IPS-15b (cell line): ENCODE measurements around the gene TRPV2.
A peak's percentile ranks its signal among the peaks of the same experiment; 100 is the strongest.
"Not testable (repeated sequence)": the region's sequence is repeated elsewhere in the genome, so short reads cannot be mapped to it uniquely, and the experiment has no call there.

Experiments
- H3K27me3 ChIP-seq: one replicate; pipeline ENCODE4 v1.6.1; 2013; ENCODE audit warnings: low read length; ENCODE audit not compliant: control insufficient read depth, insufficient read depth
- H3K36me3 ChIP-seq: one replicate; pipeline ENCODE4 v1.6.1; 2013; ENCODE audit warnings: low read length; ENCODE audit not compliant: control insufficient read depth, insufficient read depth
- H3K4me1 ChIP-seq: one replicate; pipeline ENCODE4 v1.6.1; 2013; ENCODE audit warnings: mild to moderate bottlenecking, low read length; ENCODE audit not compliant: control insufficient read depth, insufficient read depth
- H3K4me3 ChIP-seq: one replicate; pipeline ENCODE4 v1.5.1; 2013; ENCODE audit warnings: low read depth, low read length
- H3K9ac ChIP-seq: one replicate; pipeline ENCODE4 v1.6.1; 2013; ENCODE audit warnings: low read depth, mild to moderate bottlenecking, low read length
- H3K9me3 ChIP-seq: one replicate; pipeline ENCODE4 v1.6.1; 2013; ENCODE audit warnings: mild to moderate bottlenecking, low read length; ENCODE audit not compliant: control insufficient read depth, insufficient read depth

The TRPV2 gene

DNA sequence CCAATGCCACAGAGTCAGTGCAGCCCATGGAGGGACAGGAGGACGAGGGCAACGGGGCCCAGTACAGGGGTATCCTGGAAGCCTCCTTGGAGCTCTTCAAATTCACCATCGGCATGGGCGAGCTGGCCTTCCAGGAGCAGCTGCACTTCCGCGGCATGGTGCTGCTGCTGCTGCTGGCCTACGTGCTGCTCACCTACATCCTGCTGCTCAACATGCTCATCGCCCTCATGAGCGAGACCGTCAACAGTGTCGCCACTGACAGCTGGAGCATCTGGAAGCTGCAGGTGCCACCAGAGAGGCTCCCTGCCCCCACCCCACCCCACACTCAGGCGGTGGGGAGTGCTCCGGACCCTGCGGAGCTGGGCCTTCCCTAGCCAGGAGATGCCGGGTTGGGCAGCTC, 16.6 kb downstream of the TRPV2 start:
- no peak overlapping the region for H3K9ac ChIP-seq
- H3K9me3 ChIP-seq = no peaks in the 10 kb centered on the region
- H3K4me1 ChIP-seq = peaks cover 7% of the 10 kb centered on the region
- no peaks in the 10 kb centered on the region for H3K36me3 ChIP-seq
- no peak overlapping the region for H3K4me3 ChIP-seq
- no peaks in the 10 kb centered on the region for H3K27me3 ChIP-seq

DNA sequence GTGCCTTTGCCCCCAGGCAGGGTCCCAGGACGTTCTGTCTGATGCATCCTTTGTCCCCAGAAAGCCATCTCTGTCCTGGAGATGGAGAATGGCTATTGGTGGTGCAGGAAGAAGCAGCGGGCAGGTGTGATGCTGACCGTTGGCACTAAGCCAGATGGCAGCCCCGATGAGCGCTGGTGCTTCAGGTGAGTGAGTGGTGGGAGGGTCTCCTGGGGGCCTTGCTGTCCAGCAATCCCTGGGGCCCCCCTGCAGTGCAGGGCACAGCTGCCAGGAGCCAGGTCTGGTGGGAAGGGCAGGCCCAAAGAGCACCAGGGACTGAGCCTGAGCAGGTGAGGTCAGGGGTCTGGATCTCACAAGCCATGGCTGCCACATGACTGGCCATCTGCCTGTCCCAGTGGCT, 18.1 kb downstream of the TRPV2 start:
- Histone ChIP-seq H3K27me3 (no peaks in the 10 kb centered on the region), H3K4me3 (no peak overlapping the region), H3K36me3 (no peaks in the 10 kb centered on the region), H3K4me1 (peaks cover 11% of the 10 kb centered on the region), H3K9me3 (no peaks in the 10 kb centered on the region), H3K9ac (no peak overlapping the region)

DNA sequence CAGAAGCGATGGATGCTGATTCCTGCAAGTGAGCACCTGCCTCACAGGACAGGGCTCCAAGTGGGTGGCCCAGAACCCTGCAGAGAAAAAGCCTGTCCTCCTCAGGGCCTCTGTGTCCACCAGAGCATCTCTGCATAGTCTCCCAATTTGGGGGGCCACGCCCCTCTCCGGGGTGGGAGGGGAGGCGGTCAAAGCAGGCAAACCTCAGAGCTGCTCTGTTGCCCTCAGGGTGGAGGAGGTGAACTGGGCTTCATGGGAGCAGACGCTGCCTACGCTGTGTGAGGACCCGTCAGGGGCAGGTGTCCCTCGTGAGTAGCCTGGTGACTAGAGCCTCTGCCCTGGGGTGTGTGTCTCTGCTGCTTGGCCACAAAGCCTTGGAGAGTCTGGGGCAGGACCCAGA, 19.3 kb downstream of the TRPV2 start:
- peaks cover 11% of the 10 kb centered on the region for H3K4me1 ChIP-seq
- peak overlapping the region; percentile 47 for H3K9ac ChIP-seq
- H3K36me3 ChIP-seq = peaks cover 5% of the 10 kb centered on the region
- no peaks in the 10 kb centered on the region for H3K9me3 ChIP-seq
- no peak overlapping the region for H3K4me3 ChIP-seq
- H3K27me3 ChIP-seq = no peaks in the 10 kb centered on the region

DNA sequence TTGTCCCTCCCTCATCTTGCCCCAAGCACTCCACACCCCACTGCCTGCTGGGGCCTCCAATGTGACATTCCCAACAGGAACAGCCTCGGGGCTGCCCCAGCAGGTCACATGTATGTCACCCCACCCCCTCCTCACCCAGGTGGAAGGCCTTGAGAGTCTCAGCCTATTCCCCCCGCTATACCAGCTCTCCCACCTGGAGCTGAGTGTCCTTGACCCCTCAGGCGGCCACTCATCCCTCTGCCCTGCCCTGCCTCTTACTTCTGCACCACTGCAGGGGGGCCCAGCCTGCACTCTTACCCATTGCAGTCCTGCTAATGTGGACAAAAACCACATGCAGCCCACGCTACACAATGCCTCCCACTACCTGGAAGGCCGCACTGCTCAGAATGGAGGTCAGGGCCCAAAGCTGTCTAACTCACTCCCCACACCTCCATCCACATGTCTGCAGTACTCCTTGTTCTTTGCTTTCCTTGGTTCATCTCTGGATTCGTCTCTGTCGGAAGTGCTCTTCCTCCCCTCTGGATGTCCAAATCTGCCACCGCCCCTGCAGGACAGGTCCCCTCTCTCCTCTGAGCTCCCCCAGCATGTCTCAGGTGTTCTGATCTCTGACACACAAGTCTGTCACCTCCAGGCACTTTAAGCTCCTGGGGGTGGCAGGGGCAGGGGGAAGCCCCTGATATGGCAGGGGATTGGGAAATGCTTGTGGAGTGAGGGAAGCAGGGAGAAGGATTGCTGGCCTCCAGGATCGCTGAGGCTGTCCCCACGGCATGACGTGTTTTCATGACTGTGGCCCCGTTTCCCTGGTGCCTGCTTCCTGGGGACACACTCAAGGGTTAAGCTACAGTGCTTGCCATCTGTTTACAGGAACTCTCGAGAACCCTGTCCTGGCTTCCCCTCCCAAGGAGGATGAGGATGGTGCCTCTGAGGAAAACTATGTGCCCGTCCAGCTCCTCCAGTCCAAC, 20.8 kb downstream of the TRPV2 start:
- Histone ChIP-seq H3K9ac (no peak overlapping the region), H3K4me3 (no peak overlapping the region), H3K4me1 (peaks cover 20% of the 10 kb centered on the region), H3K27me3 (no peaks in the 10 kb centered on the region), H3K9me3 (no peaks in the 10 kb centered on the region), H3K36me3 (peaks cover 20% of the 10 kb centered on the region)

DNA sequence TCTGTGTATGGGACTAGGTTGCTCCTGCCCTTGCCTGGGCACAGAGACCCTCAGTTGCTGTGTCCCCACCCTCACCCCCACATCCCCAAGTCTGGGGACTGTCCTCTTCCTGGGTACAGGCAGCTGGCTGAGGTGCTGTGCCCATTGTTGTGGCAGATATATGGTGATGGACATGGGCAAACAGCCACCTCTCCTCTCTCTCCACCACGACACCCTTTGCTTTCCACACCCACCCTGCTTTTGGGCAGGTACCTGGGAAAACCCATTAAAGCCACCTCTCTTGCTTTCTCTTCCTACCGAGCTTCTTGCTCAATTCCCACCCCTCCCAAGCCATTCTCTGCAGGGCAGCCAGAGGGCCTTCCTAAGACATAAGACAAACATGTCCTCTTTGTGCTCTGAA, 21.7 kb downstream of the TRPV2 start:
- H3K9me3 ChIP-seq = no peaks in the 10 kb centered on the region
- peaks cover 29% of the 10 kb centered on the region for H3K36me3 ChIP-seq
- H3K4me3 ChIP-seq = no peak overlapping the region
- peaks cover 25% of the 10 kb centered on the region for H3K4me1 ChIP-seq
- H3K9ac ChIP-seq = no peak overlapping the region
- no peaks in the 10 kb centered on the region for H3K27me3 ChIP-seq

DNA sequence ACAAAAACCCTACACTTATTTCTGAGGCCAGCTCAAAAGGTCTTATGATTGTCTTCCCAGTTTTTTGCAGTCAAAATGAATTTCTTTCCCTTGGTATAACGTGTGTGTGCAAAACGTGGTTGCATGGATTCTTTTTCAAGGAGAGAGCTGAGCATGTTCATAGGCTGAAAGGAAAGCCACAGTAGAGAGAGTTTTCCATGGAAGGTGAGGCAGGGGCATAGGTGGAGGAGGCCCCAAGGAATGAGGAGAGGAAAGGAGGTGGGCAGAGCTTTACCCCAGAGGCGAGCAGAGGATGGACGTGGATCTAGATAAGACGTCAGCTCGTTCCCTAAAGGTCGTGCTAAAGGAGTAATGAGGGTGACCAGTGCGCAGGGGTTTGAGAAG, 22.8 kb downstream of the TRPV2 start:
- Histone ChIP-seq H3K27me3 (no peaks in the 10 kb centered on the region), H3K4me1 (peaks cover 29% of the 10 kb centered on the region), H3K9ac (peak overlapping the region; percentile 95), H3K4me3 (peak overlapping the region; percentile 85), H3K9me3 (no peaks in the 10 kb centered on the region), H3K36me3 (peaks cover 40% of the 10 kb centered on the region)

DNA sequence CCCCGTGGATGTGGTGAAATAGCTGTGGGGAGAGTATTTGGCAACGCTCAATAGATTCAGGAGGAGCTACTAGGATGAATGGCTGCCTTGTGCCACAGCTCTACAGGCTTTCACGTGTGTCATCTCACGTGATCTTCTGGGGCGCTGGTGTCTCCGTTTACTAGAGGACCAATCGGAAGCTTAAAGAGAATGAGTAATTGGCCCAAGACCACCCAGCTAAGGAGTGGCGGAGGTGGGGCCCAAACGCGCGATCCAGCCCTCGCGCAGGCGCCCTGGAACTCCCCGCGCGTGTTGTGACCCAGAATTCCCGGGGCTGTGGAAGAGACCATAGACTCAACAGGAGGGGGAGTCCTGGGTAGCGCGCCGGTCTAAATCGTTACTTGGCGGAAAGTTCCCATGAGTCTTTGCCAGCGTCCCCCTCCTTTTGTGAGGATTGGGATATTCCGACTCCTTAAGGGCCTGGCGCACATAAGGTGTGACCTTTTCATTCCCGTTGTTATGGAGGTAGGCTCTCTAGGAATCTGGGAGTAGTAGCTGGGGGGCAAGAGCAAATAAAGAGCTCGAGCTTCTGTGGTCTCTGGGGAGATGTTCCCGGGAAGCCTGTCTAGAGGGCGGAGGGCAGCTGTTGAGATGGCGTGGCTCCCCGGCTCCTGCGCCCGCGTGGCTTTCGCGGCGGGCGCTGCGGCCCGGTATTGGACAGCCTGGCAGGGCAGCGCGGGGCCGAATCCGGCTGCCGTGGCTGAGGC, 23.4 kb downstream of the TRPV2 start:
- Histone ChIP-seq H3K4me3 (peak overlapping the region; percentile 97), H3K27me3 (no peaks in the 10 kb centered on the region), H3K9me3 (no peaks in the 10 kb centered on the region), H3K4me1 (peaks cover 29% of the 10 kb centered on the region), H3K36me3 (peaks cover 45% of the 10 kb centered on the region), H3K9ac (peak overlapping the region; percentile 100)

DNA sequence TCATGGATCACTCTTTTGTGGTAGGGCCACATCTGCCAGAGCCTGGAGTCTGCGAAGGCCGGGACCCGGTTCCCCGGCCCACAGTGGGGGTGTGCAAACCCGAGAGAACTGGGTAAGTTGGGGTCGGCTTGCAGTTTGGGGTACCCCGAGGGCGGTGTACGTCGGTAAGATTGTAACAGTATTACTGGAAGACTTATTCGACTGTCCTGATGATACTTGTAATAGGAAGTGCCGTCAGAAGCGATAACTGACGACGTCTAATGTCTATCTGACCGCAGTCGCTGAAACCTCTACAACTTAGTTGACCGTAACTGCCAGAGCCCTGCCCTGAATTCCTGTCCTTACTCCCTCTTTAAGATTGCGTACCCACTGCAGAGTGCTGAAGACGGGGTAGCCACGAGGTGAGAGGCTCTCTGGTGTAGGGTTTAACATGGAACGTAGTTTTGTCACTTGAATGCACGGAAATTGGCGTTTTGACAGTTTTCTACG, 24.0 kb downstream of the TRPV2 start:
- Histone ChIP-seq H3K4me3 (peak overlapping the region; percentile 97), H3K9ac (peak overlapping the region; percentile 100), H3K9me3 (no peaks in the 10 kb centered on the region), H3K4me1 (peaks cover 29% of the 10 kb centered on the region), H3K27me3 (no peaks in the 10 kb centered on the region), H3K36me3 (peaks cover 52% of the 10 kb centered on the region)

DNA sequence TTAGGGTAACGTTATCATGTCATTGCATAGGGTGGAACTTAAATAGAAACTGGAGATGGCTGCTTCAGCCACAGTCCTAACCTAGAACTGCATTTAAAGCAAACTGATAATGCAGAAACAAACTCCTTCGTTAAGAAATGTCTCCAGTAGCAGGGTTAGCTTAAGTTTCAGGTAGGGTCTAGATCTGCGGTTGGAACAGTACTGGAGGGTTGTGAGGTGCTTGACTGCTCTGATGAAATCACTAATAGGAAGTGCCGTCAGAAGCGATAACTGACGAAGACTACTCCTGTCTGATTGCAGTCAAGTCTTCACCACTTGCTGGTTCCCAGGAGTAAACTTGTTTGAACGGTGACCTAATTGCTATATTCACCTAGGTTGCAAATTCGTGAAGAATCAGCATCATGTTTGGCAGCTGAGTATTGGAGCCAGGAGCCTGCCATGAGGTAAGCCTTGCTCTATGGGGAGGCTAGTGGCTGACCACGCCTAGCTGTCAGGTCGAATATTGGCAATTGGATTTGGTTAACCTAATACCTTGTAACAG, 24.5 kb downstream of the TRPV2 start:
- H3K9me3 ChIP-seq = no peaks in the 10 kb centered on the region
- no peaks in the 10 kb centered on the region for H3K27me3 ChIP-seq
- peak overlapping the region; percentile 100 for H3K9ac ChIP-seq
- peaks cover 54% of the 10 kb centered on the region for H3K36me3 ChIP-seq
- peaks cover 24% of the 10 kb centered on the region for H3K4me1 ChIP-seq
- H3K4me3 ChIP-seq = peak overlapping the region; percentile 97

DNA sequence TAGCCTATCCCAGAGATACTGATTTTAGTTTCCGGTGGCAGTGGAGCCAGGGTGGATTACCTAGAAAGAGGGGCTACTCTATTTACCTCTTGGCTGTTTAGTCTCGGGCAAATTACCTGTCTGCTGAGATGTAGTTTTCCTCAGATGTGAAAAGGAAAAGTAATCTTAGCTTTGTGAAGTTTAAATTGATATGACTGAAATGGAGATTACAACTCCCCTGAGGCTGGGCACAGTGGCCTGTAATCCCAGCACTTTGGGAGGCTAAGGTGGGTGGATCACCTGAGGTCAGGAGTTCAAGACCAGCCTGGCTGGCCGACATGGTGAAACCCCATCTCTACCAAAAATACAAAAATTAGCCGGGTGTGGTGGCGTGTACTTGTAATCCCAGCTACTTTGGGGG, 25.0 kb downstream of the TRPV2 start:
- Histone ChIP-seq H3K4me3 (peak overlapping the region; percentile 97), H3K4me1 (peaks cover 22% of the 10 kb centered on the region), H3K9ac (peak overlapping the region; percentile 100), H3K36me3 (peaks cover 54% of the 10 kb centered on the region)
- H3K9me3 ChIP-seq, H3K27me3 ChIP-seq: not testable (repeated sequence)

DNA sequence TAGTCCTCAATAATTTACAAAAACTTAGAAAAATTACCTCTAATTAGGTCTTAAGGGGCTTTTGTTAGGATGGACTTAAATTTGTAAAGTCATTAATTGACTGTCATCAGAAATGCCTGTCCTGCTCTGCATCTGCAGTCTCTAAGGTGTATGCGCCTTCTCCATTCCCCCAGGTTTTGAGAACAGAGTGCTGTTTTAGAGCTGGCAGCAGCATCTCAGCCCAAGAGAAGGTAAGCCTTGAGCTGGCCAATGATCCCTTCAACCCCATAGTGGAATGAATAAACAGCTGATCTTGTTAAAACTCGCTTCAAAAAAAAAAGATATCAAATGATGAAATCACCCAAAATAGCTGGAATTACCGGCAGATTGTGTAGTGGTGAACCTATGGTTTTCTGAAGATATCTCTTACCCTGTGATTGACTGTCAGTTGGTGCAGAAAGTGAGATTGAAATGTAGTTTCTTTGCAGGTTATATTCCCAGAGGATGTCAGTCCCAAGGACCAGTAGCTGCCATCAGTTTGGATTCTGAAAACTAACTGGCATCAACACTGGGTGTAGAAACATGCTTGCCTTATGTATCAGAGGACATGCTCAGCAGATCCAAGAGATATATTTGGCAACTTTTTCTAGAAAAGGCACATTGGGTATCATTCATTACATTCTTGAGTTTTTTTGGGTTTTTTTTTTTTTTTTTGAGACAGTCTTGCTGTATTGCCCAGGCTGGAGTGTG, 25.7 kb downstream of the TRPV2 start:
- H3K9ac ChIP-seq = peak overlapping the region; percentile 54
- no peaks in the 10 kb centered on the region for H3K27me3 ChIP-seq
- H3K4me3 ChIP-seq = peak overlapping the region; percentile 11
- no peaks in the 10 kb centered on the region for H3K9me3 ChIP-seq
- H3K4me1 ChIP-seq = peaks cover 23% of the 10 kb centered on the region
- H3K36me3 ChIP-seq = peaks cover 54% of the 10 kb centered on the region
